Central memory CD8-positive, alpha-beta T cell (primary cell): ENCODE measurements around the gene ATP2C2.

Experiments used
- ATAC-seq: fragments of 150-1000 bp; cut with Tn5 transposase; replicated peaks from 2 replicates; pipeline ENCODE4 v1.10.0; 2022; ENCODE audit warnings: mild to moderate bottlenecking, moderate FRiP score, moderate number of reproducible peaks; ENCODE audit not compliant: poor library complexity, severe bottlenecking; ENCODE audit errors: extremely low read depth
- DNase-seq, 2 donors: peaks; one replicate each; pipeline ENCODE4 v3.0.0; 2021; ENCODE audit warnings: low spot score in 2 of 2
- H3K27ac Mint-ChIP-seq: one replicate; pipeline ENCODE4 v1.8.0; 2022; ENCODE audit warnings: low read depth, mild to moderate bottlenecking, moderate library complexity, mixed read lengths
- H3K27me3 Mint-ChIP-seq: one replicate; pipeline ENCODE4 v1.8.0; 2022; ENCODE audit warnings: mixed read lengths
- H3K36me3 Mint-ChIP-seq: one replicate; pipeline ENCODE4 v1.8.0; 2022; ENCODE audit warnings: mild to moderate bottlenecking, moderate library complexity, mixed read lengths; ENCODE audit not compliant: insufficient read depth
- H3K4me1 Mint-ChIP-seq: one replicate; pipeline ENCODE4 v1.8.0; 2022; ENCODE audit warnings: mixed read lengths
- H3K4me3 Mint-ChIP-seq: one replicate; pipeline ENCODE4 v1.8.0; 2022; ENCODE audit warnings: mild to moderate bottlenecking, moderate library complexity, mixed read lengths
- H3K9me3 Mint-ChIP-seq: one replicate; pipeline ENCODE4 v1.8.0; 2022; ENCODE audit warnings: mixed read lengths

Gene ATP2C2

GRCh38 chr16:84502075-84502474 lies 133.7 kb downstream of the ATP2C2 start:
- Mint-ChIP-seq H3K9me3 (no peaks in the 10 kb centered on the region), H3K4me3 (no peak overlapping the region), H3K4me1 (peaks cover 23% of the 10 kb centered on the region), H3K36me3 (peaks cover 12% of the 10 kb centered on the region), H3K27me3 (no peaks in the 10 kb centered on the region), H3K27ac (no peak overlapping the region)
- ATAC-seq (no peak), DNase-seq (no peak)

- ATAC-seq: no peak
- H3K4me1 Mint-ChIP-seq: peaks cover 27% of the 10 kb centered on the region
- no peak for DNase-seq
- H3K27me3 Mint-ChIP-seq: no peaks in the 10 kb centered on the region
- H3K36me3 Mint-ChIP-seq: peaks cover 14% of the 10 kb centered on the region
- peak overlapping the region; percentile 10 for H3K4me3 Mint-ChIP-seq
- H3K27ac Mint-ChIP-seq: no peak overlapping the region
- no peaks in the 10 kb centered on the region for H3K9me3 Mint-ChIP-seq
Measured at GRCh38 chr16:84502581-84502980, 134.2 kb downstream of the ATP2C2 start.

- peak overlapping the region; percentile 90 for H3K4me3 Mint-ChIP-seq
- no peaks in the 10 kb centered on the region for H3K9me3 Mint-ChIP-seq
- H3K4me1 Mint-ChIP-seq: peaks cover 32% of the 10 kb centered on the region
- peaks cover 12% of the 10 kb centered on the region for H3K36me3 Mint-ChIP-seq
- H3K27ac Mint-ChIP-seq: peak overlapping the region; percentile 87
- H3K27me3 Mint-ChIP-seq: no peaks in the 10 kb centered on the region
- DNase-seq (no peak), ATAC-seq (no peak)
Measured at GRCh38 chr16:84503751-84504395, 135.5 kb downstream of the ATP2C2 start.

- Mint-ChIP-seq H3K27ac (peak within 1 kb of the TSS; percentile 87), H3K36me3 (peaks cover 12% of the 10 kb centered on the region), H3K9me3 (no peaks in the 10 kb centered on the region), H3K4me3 (peak within 1 kb of the TSS; percentile 90), H3K27me3 (no peaks in the 10 kb centered on the region), H3K4me1 (peaks cover 32% of the 10 kb centered on the region)
- DNase-seq (peak; percentile 96 to 98), ATAC-seq (peak; percentile 99)
Measured at GRCh38 chr16:84504420-84505248, 136.3 kb downstream of the ATP2C2 start, which contains the start of gene MEAK7. TSS of gene MEAK7 (minus strand) at chr16:84504659. CDS start at chr16:84498086, 6,573 bp downstream.

GRCh38 chr16:84505249-84506187 lies 137.2 kb downstream of the ATP2C2 start:
- Mint-ChIP-seq H3K4me3 (peak overlapping the region; percentile 90), H3K27me3 (no peaks in the 10 kb centered on the region), H3K9me3 (no peaks in the 10 kb centered on the region), H3K4me1 (peaks cover 32% of the 10 kb centered on the region), H3K36me3 (peaks cover 10% of the 10 kb centered on the region), H3K27ac (peak overlapping the region; percentile 87)
- ATAC-seq (no peak), DNase-seq (no peak)

GRCh38 chr16:84507011-84507982 lies 139.0 kb downstream of the ATP2C2 start:
- H3K27ac Mint-ChIP-seq: no peak overlapping the region
- H3K4me3 Mint-ChIP-seq: peak overlapping the region; percentile 90
- H3K4me1 Mint-ChIP-seq: peaks cover 41% of the 10 kb centered on the region
- DNase-seq (no peak), ATAC-seq (no peak)
- H3K9me3 Mint-ChIP-seq: no peaks in the 10 kb centered on the region
- H3K27me3 Mint-ChIP-seq: no peaks in the 10 kb centered on the region
- peaks cover 10% of the 10 kb centered on the region for H3K36me3 Mint-ChIP-seq

GRCh38 chr16:84508502-84508901 lies 140.2 kb downstream of the ATP2C2 start:
- Mint-ChIP-seq H3K36me3 (peaks cover 10% of the 10 kb centered on the region), H3K27me3 (no peaks in the 10 kb centered on the region), H3K9me3 (no peaks in the 10 kb centered on the region), H3K4me3 (peak overlapping the region; percentile 13), H3K4me1 (peaks cover 47% of the 10 kb centered on the region), H3K27ac (no peak overlapping the region)
- no peak for ATAC-seq
- DNase-seq: no peak

GRCh38 chr16:84509032-84509950 lies 141.0 kb downstream of the ATP2C2 start:
- Mint-ChIP-seq H3K9me3 (no peaks in the 10 kb centered on the region), H3K4me3 (peak overlapping the region; percentile 13), H3K36me3 (peaks cover 10% of the 10 kb centered on the region), H3K27ac (no peak overlapping the region), H3K27me3 (no peaks in the 10 kb centered on the region), H3K4me1 (peaks cover 48% of the 10 kb centered on the region)
- no peak for DNase-seq
- ATAC-seq: no peak

GRCh38 chr16:84511180-84511800 lies 143.0 kb downstream of the ATP2C2 start:
- no peak for ATAC-seq
- Mint-ChIP-seq H3K9me3 (no peaks in the 10 kb centered on the region), H3K27me3 (no peaks in the 10 kb centered on the region), H3K4me3 (peak overlapping the region; percentile 23), H3K27ac (peak overlapping the region; percentile 46), H3K4me1 (peaks cover 50% of the 10 kb centered on the region), H3K36me3 (peaks cover 7% of the 10 kb centered on the region)
- peak; percentile 79 to 84 for DNase-seq

- Mint-ChIP-seq H3K27me3 (no peaks in the 10 kb centered on the region), H3K4me3 (peak overlapping the region; percentile 23), H3K27ac (peak overlapping the region; percentile 46), H3K36me3 (peaks cover 10% of the 10 kb centered on the region), H3K4me1 (peaks cover 56% of the 10 kb centered on the region), H3K9me3 (no peaks in the 10 kb centered on the region)
- ATAC-seq (no peak), DNase-seq (no peak)
Measured at GRCh38 chr16:84511831-84512230, 143.5 kb downstream of the ATP2C2 start.
